HG03097 (cell line): ENCODE data around the gene PIGT.
"Not testable (repeated sequence)": the region's sequence is repeated elsewhere in the genome, so short reads cannot be mapped to it uniquely, and the experiment has no call there.

ENCODE experiments used
- ATAC-seq: cut with Tn5 transposase; IDR thresholded peaks from one replicate; pipeline ENCODE4 v1.9.1; 2021; ENCODE audit not compliant: unreplicated experiment, low FRiP score

PIGT gene

DNA sequence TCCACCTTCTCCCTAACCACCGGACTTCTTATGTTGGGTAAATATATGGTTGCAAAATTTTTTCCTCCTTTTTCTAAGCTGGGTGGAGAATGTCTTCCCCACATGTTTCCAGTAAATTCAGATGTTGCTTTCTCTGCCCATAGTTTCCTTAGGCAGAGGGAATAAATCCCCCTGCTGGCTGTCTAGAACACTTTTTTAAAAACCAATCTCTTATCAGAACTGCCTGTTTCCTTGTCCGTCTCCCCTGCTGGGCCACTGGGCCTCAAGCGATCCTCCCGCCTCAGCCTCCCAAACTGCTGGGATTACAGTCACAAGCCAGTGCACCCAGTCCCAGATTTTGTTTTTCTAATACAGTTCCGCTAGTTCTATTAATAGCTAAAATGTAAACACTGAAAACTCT, 43.7 kb downstream of the PIGT start:
- ATAC-seq: no peak

GRCh38 chr20:45461225-45461624, 45.3 kb downstream of the PIGT start:
- ATAC-seq: no peak

GRCh38 chr20:45462711-45463509, 47.0 kb downstream of the PIGT start:
- ATAC-seq: no peak

DNA sequence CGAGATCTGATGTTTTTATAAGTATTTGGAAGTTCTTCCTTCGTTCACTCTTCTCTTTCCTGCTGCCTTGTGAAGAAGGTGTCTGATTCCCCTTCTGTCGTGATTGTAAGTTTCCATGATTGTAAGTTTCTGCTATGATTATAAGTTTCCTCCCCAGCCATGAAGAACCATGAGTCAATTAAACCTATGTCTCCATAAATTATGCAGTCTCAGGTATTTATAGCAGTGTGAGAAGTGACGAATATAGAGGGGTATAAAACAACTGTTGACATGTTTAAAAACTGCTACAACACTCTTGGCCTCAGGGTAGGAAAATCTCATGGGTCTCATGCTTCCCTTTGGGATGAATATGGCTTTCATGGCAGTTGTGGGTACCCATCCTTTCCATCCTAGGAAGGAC, 47.8 kb downstream of the PIGT start:
- ATAC-seq: no peak

DNA sequence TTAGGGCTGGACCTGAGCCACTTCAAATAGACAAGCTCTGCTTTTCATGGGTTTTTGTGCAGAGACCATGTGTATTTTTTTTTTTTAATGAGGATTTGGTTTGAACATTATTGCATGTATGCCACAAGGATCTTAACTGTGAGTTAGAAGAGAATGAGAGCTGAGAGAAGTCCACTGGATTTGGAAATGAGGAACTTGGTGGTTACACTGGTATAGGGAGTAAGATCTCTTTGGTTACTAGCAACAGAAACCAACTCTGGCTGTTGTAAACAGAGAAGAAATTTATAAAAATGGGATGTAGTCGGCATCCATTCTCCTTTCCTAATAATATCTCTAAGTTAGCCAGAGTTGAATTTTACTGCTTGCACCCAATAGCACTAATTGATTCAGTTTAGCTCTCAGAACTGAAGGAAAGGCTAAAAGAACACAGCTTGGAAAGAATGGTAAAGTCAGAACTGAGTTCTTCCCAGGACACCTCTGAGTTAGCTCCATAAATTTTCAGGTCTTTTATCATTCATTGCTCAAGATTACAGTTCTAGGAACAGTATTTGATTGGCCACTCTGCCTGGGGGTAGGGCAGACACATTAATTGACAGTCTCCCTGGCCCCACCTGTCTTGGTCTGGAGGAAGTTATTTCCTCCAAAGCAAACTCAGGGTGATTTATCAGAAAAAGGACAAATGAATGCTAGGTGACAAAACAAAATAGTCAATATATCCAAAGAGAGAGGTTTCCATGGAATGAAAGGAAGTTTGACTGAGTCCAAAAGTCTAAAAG, 49.7 kb downstream of the PIGT start:
- no peak for ATAC-seq

GRCh38 chr20:45467172-45467571, 51.2 kb downstream of the PIGT start:
- no peak for ATAC-seq

DNA sequence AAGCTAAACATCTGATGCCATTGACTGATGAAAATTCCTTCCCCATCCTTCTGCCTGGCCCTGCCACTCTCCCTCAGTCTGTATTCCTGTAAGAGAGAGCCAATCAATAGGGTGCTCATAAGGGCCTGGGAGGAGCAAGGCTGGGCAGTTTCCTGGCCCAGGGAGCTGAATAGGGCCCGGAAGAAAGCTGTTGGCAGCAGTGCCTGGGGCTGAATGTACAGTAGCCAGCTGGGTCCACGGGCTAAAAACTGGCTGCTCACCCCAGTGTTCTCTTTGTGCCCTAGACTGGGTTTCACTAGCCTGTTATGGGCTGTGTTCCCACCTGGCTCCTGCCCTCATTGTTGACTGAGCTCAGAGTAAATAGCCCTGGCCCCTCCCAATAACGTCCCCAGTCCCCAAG, 51.9 kb downstream of the PIGT start:
- no peak for ATAC-seq

GRCh38 chr20:45469336-45470261, 53.7 kb downstream of the PIGT start, which contains the start of gene WFDC2:
Gene WFDC2 (plus strand): TSS chr20:45469753. CDS start chr20:45469782, 29 bp downstream.
- ATAC-seq: no peak

DNA sequence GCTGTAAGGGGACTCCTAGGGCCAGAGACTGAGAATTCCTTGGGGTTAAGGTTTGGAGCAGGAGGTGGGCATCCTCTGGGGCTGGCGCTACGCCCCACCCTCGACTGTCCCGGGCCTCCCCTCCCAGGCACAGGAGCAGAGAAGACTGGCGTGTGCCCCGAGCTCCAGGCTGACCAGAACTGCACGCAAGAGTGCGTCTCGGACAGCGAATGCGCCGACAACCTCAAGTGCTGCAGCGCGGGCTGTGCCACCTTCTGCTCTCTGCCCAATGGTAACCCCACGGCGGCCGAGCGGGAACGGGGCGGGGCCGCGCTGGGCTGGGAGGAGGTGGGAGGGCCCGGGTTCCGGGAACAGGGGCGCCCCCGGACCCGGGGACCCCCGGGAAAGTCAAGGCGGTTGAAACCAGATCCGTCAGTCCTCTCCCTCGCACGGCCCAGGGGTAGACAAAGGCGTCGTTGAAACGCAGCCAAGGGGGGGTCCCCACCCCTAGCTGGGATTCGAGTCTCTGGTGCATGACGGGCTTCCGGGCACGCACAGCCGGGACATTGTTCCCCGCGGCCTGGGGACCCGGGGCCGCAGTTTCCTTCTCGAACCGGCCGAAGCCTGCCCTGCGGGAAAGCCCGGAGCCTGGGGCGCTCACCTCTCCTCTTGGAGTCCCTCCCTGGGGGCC, 54.5 kb downstream of the PIGT start:
- ATAC-seq: peak; percentile 61

GRCh38 chr20:45470937-45471336, 55.0 kb downstream of the PIGT start:
- no peak for ATAC-seq

GRCh38 chr20:45472286-45472685, 56.3 kb downstream of the PIGT start:
- ATAC-seq: not testable (repeated sequence)
